Activated naive CD8-positive, alpha-beta T cell treated with anti-CD3 and anti-CD28 coated beads, Interleukin-2, amount 10 ng/mL, durations not matched to agents 7 days and 5 days (primary cell): ENCODE measurements around the gene CTSG. TPM values are rescaled to one million over a fixed set of nuclear protein-coding genes. Genes with fewer than 3 reads are reported as not detected.

Experiments
- total RNA-seq, 2 experiments: library from RNA; stranded (reverse); gene quantifications; one replicate each; pipeline ENCODE4 v1.2.3, GENCODE V29; 2021

The CTSG gene
- total RNA-seq, 2 experiments from 2014 or later: not detected

Other genes with a start within 250 kb of the CTSG start
- 1 to 10 TPM; 4.4 to 6.3 TPM for gene ADCY4, start 241.2 kb downstream of the CTSG start, total RNA-seq
- gene RIPK3, start 236.3 kb downstream of the CTSG start, total RNA-seq: 10 to 100 TPM; 41.1 to 43.7 TPM
- gene NFATC4, start 208.1 kb downstream of the CTSG start, total RNA-seq: not detected
- under 1 TPM; 0.34 to 0.42 TPM for gene NYNRIN, start 177.2 kb downstream of the CTSG start, total RNA-seq
- gene CBLN3, start 146.6 kb downstream of the CTSG start, total RNA-seq: 1 to 10 TPM; 3.2 to 3.8 TPM
- 100 to 1,000 TPM; 104 to 105 TPM for gene KHNYN, start 146.3 kb downstream of the CTSG start, total RNA-seq
- gene SDR39U1, start 133.5 kb downstream of the CTSG start, total RNA-seq: 10 to 100 TPM; 75.7 to 79.5 TPM
- gene CMA1, start 68.0 kb downstream of the CTSG start, total RNA-seq: under 1 TPM; 0.33 to 0.51 TPM
- gene GZMH, start 33.4 kb upstream of the CTSG start, total RNA-seq: 1 to 10 TPM; 4.9 to 5.7 TPM
- gene GZMB, start 57.9 kb upstream of the CTSG start, total RNA-seq: 100 to 1,000 TPM; 195 to 217 TPM